ENCODE results near the gene LSM4. TPM values are rescaled to one million over a fixed set of nuclear protein-coding genes. Genes with fewer than 3 reads are reported as not detected.

Gene LSM4
- total and polyA plus RNA-seq, 2 of the 4 experiments (the other 2 are of a cell fraction) = 44.8 to 118 TPM

- no peak for TF ChIP-seq MAFK (IDR thresholded peaks at IDR 0.05; ENCODE audit: low read depth, low read length)
These were observed 32.4 kb downstream of the LSM4 start (continued) for GRCh38 chr19:18290302-18291018.

- H2BK15ac ChIP-seq (ENCODE audit: low read depth, low read length) = peak overlapping the region; percentile 68; the same call in 1 of the 3 replicates
- no peak overlapping the region for H4K91ac ChIP-seq (ENCODE audit: insufficient read depth, low read depth, low read length)
- H3K27ac ChIP-seq (ENCODE audit: insufficient read depth, low read length) = peak overlapping the region; percentile 16; the same call in 1 of the 2 replicates
- 0 out of 2 replicates have a peak overlapping the region, but pooled peaks have one; percentile 26 for H3K9ac ChIP-seq (ENCODE audit: low read depth, low read length)
- WGBS, 2 experiments (ENCODE audit: extremely low coverage in 2 of 2, insufficient read length in 1 of 2) = no CpG with 5 or more reads among the region's 12 CpGs
- H4K20me1 ChIP-seq (ENCODE audit: insufficient read depth, low read length) = no peaks in the 10 kb centered on the region
- H4K8ac ChIP-seq (ENCODE audit: low read depth in 2 of 2, low read length in 2 of 2) = peak overlapping the region in 1 of 2 experiments; percentile 55; a peak in 1 of 4 replicates
- no peak for ATAC-seq (ENCODE audit: low read depth)
- peaks cover 0 to 6% of the 10 kb centered on the region in 2 experiments; a peak in 1 of 4 replicates for H3K79me1 ChIP-seq (ENCODE audit: low read depth in 1 of 2, low read length in 2 of 2)
- H4K5ac ChIP-seq (ENCODE audit: low read depth, low read length) = peak overlapping the region; percentile 77
- no peak overlapping the region for H3K4me3 ChIP-seq (ENCODE audit: insufficient read depth, low read depth, low read length)
- CTCF ChIA-PET = interaction anchor here (0.6 kb wide), 1 partner anchor 175 kb away, joined by 3 read pairs; no protein-coding TSS in a partner anchor
- H3K4me2 ChIP-seq (ENCODE audit: low read depth, low read length) = no peak overlapping the region; the same call in 1 of the 2 replicates
- no peak for DNase-seq
- H2AFZ ChIP-seq (replicated peaks; ENCODE audit: low read length, poor library complexity) = peak overlapping the region; percentile 75
- dilution Hi-C loops (cut with HindIII; ENCODE audit: low sequenced_read_pairs, unreplicated experiment) = no loop called here
- H3K27me3 ChIP-seq (ENCODE audit: control insufficient read depth, insufficient read depth, low read length) = no peaks in the 10 kb centered on the region
- no peaks in the 10 kb centered on the region for H3K36me3 ChIP-seq (ENCODE audit: control insufficient read depth, insufficient read depth, low read length)
- no peaks in the 10 kb centered on the region for H3K9me1 ChIP-seq (ENCODE audit: insufficient read depth, low read length)
- peak overlapping the region; percentile 88 for H3K4ac ChIP-seq (ENCODE audit: low read depth, low read length)
- peaks cover 23% of the 10 kb centered on the region for H3K4me1 ChIP-seq (ENCODE audit: control insufficient read depth, insufficient read depth, low read length)
- POLR2A ChIA-PET (ENCODE audit: unreplicated experiment) = no interaction called here
- no peak overlapping the region; the same call in 1 of the 2 replicates for H3K23ac ChIP-seq (ENCODE audit: low read depth, low read length)
- H3K18ac ChIP-seq (ENCODE audit: low read depth, low read length) = peak overlapping the region; percentile 22
- BruUV-seq (replicated peaks) = no TSS peak
- no peak for TF ChIP-seq CEBPB (IDR thresholded peaks at IDR 0.05; ENCODE audit: low read depth, low read length)
- no peak for TF ChIP-seq USF2 (IDR thresholded peaks at IDR 0.05; ENCODE audit: low read depth, low read length)
- no peak for TF ChIP-seq RCOR1 (IDR thresholded peaks at IDR 0.05; ENCODE audit: insufficient replicate concordance, low read length)
- TF ChIP-seq MAFK (IDR thresholded peaks at IDR 0.05; ENCODE audit: low read depth, low read length) = no peak
- peak overlapping the region; percentile 25 for H2BK5ac ChIP-seq (ENCODE audit: low read depth, low read length, poor library complexity, severe bottlenecking)
- H2AK5ac ChIP-seq (ENCODE audit: low read depth, low read length) = peak overlapping the region; percentile 80; the same call in 1 of the 2 replicates
- no peak overlapping the region for H3K56ac ChIP-seq (ENCODE audit: extremely low read depth, insufficient read depth, low read length)
- in situ Hi-C loops (cut with MboI; ENCODE audit: low sequenced_read_pairs) = no loop called here
- intact Hi-C loops (cut with micrococcal nuclease) = no loop called here
- no peaks in the 10 kb centered on the region for H3K9me3 ChIP-seq (ENCODE audit: control insufficient read depth, insufficient read depth, low read length)
- H2BK20ac ChIP-seq (ENCODE audit: low read depth, low read length) = peak overlapping the region; percentile 73; the same call in 1 of the 2 replicates
- peak overlapping the region; percentile 85 for H2AK9ac ChIP-seq (replicated peaks; ENCODE audit: low read depth, low read length, poor library complexity)
- H3K14ac ChIP-seq (replicated peaks; ENCODE audit: low read depth, low read length) = no peak overlapping the region
- H2BK120ac ChIP-seq (ENCODE audit: low read depth, low read length) = peak overlapping the region; percentile 61; the same call in 1 of the 2 replicates
These were observed 33.2 kb downstream of the LSM4 start for GRCh38 chr19:18289471-18290301.

All from IMR-90 (cell line).